ENCODE data around the gene TSLP.

TSLP gene

GRCh38 chr5:111071413-111071812 is at the start of gene TSLP:
Gene TSLP, plus strand, starts transcription at chr5:111071713. Its CDS starts 178 bp downstream, at chr5:111071891.
- no peak for DNase-seq

DNA sequence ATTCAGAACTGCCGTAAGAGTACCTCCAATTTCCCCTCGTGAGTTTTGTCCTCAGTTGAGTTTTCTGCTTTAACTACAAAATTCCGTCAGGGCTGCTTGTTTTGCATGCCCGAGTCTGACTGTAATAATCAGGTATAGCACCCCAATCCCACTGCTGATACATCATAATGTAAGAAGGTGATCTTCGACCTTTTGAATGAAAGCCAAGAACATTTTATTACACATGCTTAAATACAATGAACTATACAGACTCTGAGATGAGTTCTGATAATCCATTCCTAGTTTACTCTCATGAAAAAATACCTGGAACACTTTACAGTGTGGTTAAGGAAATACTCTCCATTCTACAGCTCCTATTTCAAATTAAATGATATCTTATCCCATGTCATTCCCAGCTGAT is 49.2 kb upstream of the TSLP start:
- no peak for DNase-seq

- no peak for DNase-seq
Measured at GRCh38 chr5:111028865-111029264, 42.6 kb upstream of the TSLP start.

DNA sequence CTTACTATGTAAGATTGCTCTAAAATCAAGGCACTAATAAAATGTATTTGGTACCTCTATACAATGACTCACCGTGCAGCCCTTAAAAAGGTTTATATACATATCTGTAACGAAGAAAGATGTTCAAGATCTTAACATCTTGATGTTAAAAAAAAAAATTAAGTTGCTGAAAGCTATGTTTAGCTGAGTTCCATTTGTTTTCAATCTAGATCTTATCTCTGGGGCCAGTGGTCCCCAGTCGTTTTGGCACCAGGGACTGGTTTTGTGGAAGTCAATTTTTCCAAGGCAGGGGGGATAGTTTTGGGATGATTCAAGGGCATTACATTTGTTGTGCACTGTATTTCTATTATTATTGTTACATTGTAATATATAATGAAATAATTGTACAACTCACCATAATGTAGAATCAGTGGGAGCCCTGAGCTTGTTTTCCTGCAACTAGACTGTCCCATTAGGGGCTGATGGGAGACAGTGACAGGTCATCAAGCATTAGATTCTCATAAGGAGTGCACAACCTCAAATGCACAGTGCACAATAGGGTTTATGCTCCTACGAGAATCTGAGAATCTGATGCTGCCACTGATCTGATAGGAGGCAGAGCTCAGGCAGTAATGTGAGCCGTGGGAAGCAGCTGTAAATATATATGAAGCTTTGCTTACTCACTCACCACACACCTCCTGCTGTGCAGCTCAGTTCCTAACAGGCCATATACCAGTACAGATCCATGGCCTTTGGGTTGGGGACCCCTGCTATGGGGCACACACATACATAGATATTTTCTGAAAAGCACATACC is 27.6 kb upstream of the TSLP start:
- no peak for DNase-seq

DNA sequence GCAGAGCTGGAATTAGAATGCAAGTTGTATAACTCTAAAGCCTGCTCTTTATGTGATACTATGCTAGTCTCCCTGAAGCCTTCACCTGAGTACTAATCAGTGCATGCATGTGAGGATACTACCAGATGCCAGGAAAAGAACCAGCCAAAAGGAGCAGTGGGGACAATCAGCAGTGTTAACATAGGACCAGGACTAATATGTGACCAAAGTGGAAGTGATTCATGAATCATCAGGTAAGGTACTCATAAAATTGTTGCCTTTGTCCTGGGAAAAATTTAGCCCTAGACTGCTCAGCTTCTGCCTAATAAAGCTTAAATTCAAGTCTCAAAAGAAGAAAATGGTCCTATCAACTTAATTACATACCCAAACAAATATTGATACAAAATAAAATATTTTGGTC is 13.4 kb upstream of the TSLP start:
- no peak for DNase-seq

- no peak for DNase-seq
Measured at GRCh38 chr5:111060169-111060568, 11.3 kb upstream of the TSLP start.

GRCh38 chr5:111061618-111062017 is 9.9 kb upstream of the TSLP start:
- no peak for DNase-seq

GRCh38 chr5:111063709-111064322 is 7.7 kb upstream of the TSLP start:
- DNase-seq = no peak

GRCh38 chr5:111066261-111066938 is 5.1 kb upstream of the TSLP start:
- no peak for DNase-seq

DNA sequence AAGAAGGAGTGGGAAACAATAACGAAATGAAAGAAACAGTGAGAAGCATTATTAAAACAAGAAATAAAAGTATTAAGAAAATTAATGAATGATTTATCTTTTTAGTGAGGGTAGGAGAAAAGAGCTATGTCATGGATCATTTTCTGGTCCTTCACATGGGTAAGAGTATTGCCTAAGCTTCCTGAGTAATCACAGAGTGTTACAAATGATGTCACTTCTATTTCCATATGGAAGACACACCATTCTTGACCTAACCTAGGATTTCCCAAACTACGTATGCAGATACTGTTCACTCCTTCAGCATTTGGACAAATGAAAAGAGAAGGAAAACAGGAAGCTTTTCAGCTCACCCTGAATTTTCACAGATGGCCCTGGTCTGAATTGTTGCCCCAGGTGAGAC is 3.3 kb upstream of the TSLP start:
- DNase-seq = no peak

GRCh38 chr5:111069839-111070238 is 1.7 kb upstream of the TSLP start:
- DNase-seq = no peak

GRCh38 chr5:111070272-111071134 is 1.0 kb upstream of the TSLP start:
- peak; percentile 8 to 11 for DNase-seq

DNA sequence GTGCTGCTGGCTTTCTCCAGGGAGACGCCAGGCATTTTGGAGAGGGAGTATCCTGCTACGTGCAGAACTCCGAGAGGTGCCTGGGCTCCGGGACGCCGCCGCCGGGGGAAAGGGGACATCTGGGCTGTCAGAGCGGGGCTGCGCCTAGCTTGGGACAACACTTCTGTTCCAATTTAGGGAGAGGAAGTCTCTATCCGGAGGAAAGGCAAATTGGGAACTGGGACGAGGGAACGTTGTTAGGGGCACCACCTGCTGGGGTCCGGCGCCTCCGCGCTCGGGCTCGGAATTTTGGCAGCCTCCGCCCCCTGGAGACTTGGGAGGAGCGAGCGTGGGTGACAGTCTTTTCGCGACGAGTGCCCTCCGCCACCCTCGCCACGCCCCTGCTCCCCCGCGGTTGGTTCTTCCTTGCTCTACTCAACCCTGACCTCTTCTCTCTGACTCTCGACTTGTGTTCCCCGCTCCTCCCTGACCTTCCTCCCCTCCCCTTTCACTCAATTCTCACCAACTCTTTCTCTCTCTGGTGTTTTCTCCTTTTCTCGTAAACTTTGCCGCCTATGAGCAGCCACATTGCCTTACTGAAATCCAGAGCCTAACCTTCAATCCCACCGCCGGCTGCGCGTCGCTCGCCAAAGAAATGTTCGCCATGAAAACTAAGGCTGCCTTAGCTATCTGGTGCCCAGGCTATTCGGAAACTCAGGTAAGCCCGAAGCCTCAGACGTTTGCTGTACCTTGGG is 1.6 kb downstream of the TSLP start:
- peak; percentile 54 to 57 for DNase-seq

- DNase-seq = no peak
Measured at GRCh38 chr5:111074244-111074643, 2.7 kb downstream of the TSLP start.

GRCh38 chr5:111075520-111075919 is 4.0 kb downstream of the TSLP start:
- no peak for DNase-seq

DNA sequence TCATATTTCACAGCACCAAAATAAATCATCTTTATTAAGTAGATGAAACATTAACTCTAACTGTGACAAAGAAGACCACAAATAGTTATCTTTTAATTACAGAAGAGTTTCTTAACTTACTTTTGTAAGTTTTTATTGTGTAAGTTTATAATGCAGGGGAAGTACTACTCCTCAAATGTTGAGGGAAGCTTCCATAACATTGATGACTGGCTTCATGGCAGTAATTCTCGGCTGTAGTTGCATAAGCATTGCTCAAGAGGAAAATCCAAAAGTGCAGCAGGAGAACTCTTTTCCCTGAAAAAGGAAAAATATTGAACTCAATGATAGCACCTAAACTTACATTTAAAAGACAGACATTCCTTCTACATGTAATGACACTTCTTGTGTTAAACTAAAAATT is 4.6 kb downstream of the TSLP start:
- DNase-seq = no peak

GRCh38 chr5:111077678-111078077 is 6.2 kb downstream of the TSLP start:
- no peak for DNase-seq

DNA sequence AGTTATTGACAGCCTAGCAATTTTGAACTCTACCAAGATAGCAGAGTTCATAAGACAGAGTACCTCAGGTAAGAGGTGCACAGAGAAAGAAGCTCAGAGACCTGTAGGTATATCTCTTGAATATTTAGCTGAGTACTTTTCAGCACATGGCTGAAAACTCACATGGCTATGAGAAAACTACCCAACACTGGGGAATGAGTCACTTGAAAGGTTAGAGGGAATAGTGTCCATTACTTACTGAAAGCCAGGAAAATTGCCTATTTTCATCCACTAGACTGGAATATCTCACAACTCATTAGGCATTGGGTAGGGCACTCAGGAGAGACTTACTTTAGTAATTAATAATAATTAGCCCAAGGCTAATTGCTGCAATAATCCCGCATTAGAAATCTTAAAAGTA is 8.3 kb downstream of the TSLP start:
- DNase-seq = no peak

DNA sequence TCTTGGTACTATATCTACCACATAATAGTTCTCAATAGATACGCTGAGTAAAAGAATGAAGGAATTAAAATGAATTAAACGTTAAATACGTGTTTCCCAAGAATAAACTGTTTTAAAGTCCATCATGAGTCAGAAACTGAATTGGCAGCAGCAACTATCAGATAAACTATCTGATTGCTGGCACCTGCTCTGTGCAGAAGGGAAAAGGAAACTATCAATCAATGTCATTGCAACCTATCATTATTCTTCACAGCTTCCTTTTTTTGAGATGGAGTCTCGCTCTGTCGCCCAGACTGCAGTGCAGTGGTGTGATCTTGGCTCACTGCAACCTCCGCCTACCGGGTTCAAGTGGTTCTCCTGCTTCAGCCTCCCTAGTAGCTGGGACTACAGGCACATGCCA is 11.8 kb downstream of the TSLP start:
- no peak for DNase-seq

GRCh38 chr5:111092062-111092853 is 20.7 kb downstream of the TSLP start, which contains the start of gene WDR36:
Gene WDR36, plus strand, starts transcription at chr5:111092348. Its CDS starts 109 bp downstream, at chr5:111092457.
- peak; percentile 86 for DNase-seq

DNA sequence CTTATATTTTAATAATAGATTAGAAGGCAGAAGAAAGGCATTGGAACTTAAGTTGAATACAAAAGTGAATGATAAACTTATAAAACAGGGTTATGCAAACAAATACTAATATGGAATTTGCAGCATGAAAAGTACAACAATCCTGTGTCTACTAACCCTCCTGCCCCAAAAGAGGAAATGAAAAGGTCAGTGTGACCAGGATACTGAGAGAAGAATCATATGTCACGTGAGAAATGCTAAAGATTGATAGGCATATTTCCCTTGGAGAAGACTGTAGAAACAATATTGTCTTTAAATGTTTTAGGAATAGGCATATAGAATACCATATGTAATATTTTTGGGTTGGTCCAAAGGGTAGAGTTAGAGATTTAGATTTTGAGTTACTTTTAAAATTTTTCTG is 24.5 kb downstream of the TSLP start:
- no peak for DNase-seq
